Stomach (tissue), 4 donors: Measurements from ENCODE around the gene FGF14.

Experiments used
- CTCF ChIP-seq, 7 experiments: fragments of 450-650 bp in 4 of 7; fragments of 200-600 bp in 3 of 7; sonication (generic) in 3 of 7; IDR thresholded peaks; one replicate each; pipeline ENCODE4 v1.5.1; 2016 to 2019; ENCODE audit warnings: antibody characterized with exemption in 7 of 7, control low read depth in 2 of 7, mild to moderate bottlenecking in 1 of 7
- POLR2AphosphoS5 ChIP-seq, 3 donors: sonication (generic); formaldehyde crosslinking; IDR thresholded peaks; one replicate each; pipeline ENCODE4 v1.6.1; 2016; ENCODE audit warnings: antibody characterized with exemption in 3 of 3

DNA sequence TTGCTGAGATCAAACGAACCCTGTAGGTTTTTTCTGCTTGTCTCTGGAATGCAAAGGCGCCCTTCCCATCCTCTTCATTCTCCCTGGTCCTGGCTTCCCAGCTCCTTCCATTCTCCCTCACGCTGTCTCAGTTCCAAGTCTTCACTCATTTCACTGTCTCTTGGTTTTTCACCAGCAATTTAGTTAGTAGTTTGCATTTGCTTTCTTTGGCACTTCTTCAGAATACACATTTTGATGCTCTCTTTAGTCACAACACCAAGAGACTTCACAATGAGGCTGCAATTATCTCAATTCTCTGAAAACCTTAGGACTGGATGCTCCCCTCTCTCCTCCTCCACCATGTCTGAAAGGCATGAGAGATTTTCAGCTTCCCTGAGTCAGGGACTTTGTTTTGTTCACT lies 470.7 kb downstream of the FGF14 start:
- TF ChIP-seq CTCF (IDR thresholded peaks at IDR 0.05) (no peak), POLR2AphosphoS5 (IDR thresholded peaks at IDR 0.05) (no peak)
